PC-9 (cell line): Measurements from ENCODE around the gene DNASE1L2. TPM values are rescaled to one million over a fixed set of nuclear protein-coding genes. Genes with fewer than 3 reads are reported as not detected.

Experiments used
- BruUV-seq: library from RNA; stranded (reverse); fragments of 400-500 nt; replicated peaks from 2 replicates; lab custom pipeline; 2021; lab: Mats Ljungman, UMichigan
- CTCF ChIA-PET: fragments of 300-600 bp; sonication (Branson Sonifier 250); formaldehyde crosslinking; loops from one replicate; lab custom pipeline; 2022; ENCODE audit warnings: antibody characterized with exemption; lab: Charles Lee
- POLR2A ChIA-PET: fragments of 300-600 bp; sonication (Branson Sonifier 250); formaldehyde crosslinking; loops from one replicate; lab custom pipeline; 2022; ENCODE audit warnings: antibody characterized with exemption; ENCODE audit not compliant: unreplicated experiment; lab: Charles Lee
- DNase-seq, 2 experiments: peaks; one replicate each; pipeline versions ENCODE4 v3.0.0 to v3.0.0-alpha.2; 2015 to 2022; ENCODE audit warnings: mixed read lengths in 1 of 2
- H2AFZ ChIP-seq: fragments of 200-600 bp; sonication (generic); 2 replicates; pipeline ENCODE4 v1.8.1; 2017; ENCODE audit warnings: antibody characterized with exemption
- H3F3A ChIP-seq: fragments of 200-600 bp; sonication (generic); 2 replicates; pipeline ENCODE4 v1.8.1; 2017; ENCODE audit warnings: antibody characterized with exemption, mild to moderate bottlenecking, low read depth; ENCODE audit not compliant: insufficient read depth
- H3K27ac ChIP-seq: fragments of 200-600 bp; sonication (generic); 2 replicates; pipeline ENCODE4 v1.6.1; 2016; ENCODE audit warnings: mixed run types
- H3K27me3 ChIP-seq: fragments of 200-600 bp; sonication (generic); 2 replicates; pipeline ENCODE4 v1.6.1; 2016; ENCODE audit warnings: low read depth, mixed run types; ENCODE audit not compliant: insufficient read depth
- H3K36me3 ChIP-seq: fragments of 200-600 bp; sonication (generic); 2 replicates; pipeline ENCODE4 v1.6.1; 2016; ENCODE audit warnings: low read depth, mixed run types
- H3K4me1 ChIP-seq: fragments of 200-600 bp; sonication (generic); replicated peaks from 2 replicates; pipeline ENCODE4 v1.6.1; 2016; ENCODE audit warnings: mixed run types; ENCODE audit not compliant: insufficient read depth
- H3K4me2 ChIP-seq: fragments of 200-600 bp; sonication (generic); 2 replicates; pipeline ENCODE4 v1.6.1; 2017; ENCODE audit warnings: mixed run types
- H3K4me3 ChIP-seq: fragments of 200-600 bp; sonication (generic); 2 replicates; pipeline ENCODE4 v1.6.1; 2016; ENCODE audit warnings: mixed run types
- H3K79me2 ChIP-seq: fragments of 200-600 bp; sonication (generic); 2 replicates; pipeline ENCODE4 v1.6.1; 2017; ENCODE audit warnings: low read depth, mixed run types
- H3K9me2 ChIP-seq: fragments of 200-600 bp; sonication (generic); 2 replicates; pipeline ENCODE4 v1.8.1; 2017; ENCODE audit warnings: mild to moderate bottlenecking; ENCODE audit not compliant: insufficient read depth
- H3K9me3 ChIP-seq: fragments of 200-600 bp; sonication (generic); 2 replicates; pipeline ENCODE4 v1.8.1; 2016; ENCODE audit warnings: low read depth; ENCODE audit not compliant: insufficient read depth
- H4K20me1 ChIP-seq: fragments of 200-600 bp; sonication (generic); 2 replicates; pipeline ENCODE4 v1.8.1; 2017; ENCODE audit not compliant: insufficient read depth
- EZH2 ChIP-seq: fragments of 200-600 bp; sonication (generic); IDR thresholded peaks from 2 replicates; pipeline ENCODE4 v1.8.0; 2017; ENCODE audit warnings: antibody characterized with exemption, low read depth
- intact Hi-C: fragments of 100-400 bp; cut with micrococcal nuclease; formaldehyde crosslinking; loops from one replicate; pipeline ENCODE4 v1.10.0; 2022; ENCODE audit not compliant: unreplicated experiment
- total RNA-seq: library from RNA; stranded (reverse); gene quantifications from 2 replicates; pipeline ENCODE4 v1.2.3, GENCODE V29; 2021
- TF ChIP-seq, protein P1 (sequence below): fragments of 200-600 bp; sonication (generic); conservative IDR thresholded peaks from 2 replicates; pipeline ENCODE4 v1.6.1; 2017; ENCODE audit warnings: mixed run types, antibody characterized with exemption, mild to moderate bottlenecking, moderate library complexity

DNASE1L2 gene
- total RNA-seq, 1 experiment from 2014 or later = 7.3 TPM

DNA sequence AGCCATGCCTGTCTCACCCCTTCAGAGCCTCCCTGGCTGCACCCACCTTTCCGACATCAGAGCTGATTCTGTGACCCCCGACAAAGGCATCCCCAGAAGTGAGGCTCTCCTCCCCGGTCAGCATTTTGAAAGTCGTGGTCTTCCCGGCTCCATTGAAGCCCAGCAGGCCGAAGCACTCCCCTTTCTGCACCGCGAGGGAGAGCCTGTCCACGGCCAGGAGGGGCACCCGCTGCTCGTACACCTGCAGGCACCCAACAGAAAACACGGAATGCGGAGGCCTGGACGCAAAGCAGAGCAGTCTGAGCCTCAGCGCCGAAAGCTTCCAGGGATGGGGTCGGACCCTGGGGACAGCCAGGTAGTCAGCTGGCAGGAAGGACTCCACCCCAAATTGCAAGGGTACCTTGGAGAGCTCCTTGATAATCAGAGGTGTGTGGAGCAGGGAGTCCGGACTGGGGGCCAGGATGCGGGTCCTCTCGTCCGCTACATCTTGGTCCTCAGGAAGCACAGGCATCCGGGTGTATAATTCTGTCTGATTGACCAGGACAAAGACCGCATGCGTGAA, 44.8 kb downstream of the DNASE1L2 start:
- Histone ChIP-seq H3K36me3 (no peaks in the 10 kb centered on the region), H3K4me2 (no peak overlapping the region), H3K27me3 (peaks cover 80% of the 10 kb centered on the region), H4K20me1 (no peaks in the 10 kb centered on the region), H3K79me2 (no peaks in the 10 kb centered on the region), H3K9me2 (no peaks in the 10 kb centered on the region), H3F3A (no peaks in the 10 kb centered on the region), H3K27ac (no peak overlapping the region), H3K4me1 (no peaks in the 10 kb centered on the region), H3K4me3 (no peak overlapping the region), H2AFZ (no peak overlapping the region), H3K9me3 (no peaks in the 10 kb centered on the region)
- no TSS peak for BruUV-seq
- CTCF ChIA-PET = no interaction called here
- POLR2A ChIA-PET = interaction anchor here (0.6 kb wide), 1 partner anchor 16 kb away, joined by 5 read pairs; no protein-coding TSS in a partner anchor
- TF ChIP-seq, protein P1, sequence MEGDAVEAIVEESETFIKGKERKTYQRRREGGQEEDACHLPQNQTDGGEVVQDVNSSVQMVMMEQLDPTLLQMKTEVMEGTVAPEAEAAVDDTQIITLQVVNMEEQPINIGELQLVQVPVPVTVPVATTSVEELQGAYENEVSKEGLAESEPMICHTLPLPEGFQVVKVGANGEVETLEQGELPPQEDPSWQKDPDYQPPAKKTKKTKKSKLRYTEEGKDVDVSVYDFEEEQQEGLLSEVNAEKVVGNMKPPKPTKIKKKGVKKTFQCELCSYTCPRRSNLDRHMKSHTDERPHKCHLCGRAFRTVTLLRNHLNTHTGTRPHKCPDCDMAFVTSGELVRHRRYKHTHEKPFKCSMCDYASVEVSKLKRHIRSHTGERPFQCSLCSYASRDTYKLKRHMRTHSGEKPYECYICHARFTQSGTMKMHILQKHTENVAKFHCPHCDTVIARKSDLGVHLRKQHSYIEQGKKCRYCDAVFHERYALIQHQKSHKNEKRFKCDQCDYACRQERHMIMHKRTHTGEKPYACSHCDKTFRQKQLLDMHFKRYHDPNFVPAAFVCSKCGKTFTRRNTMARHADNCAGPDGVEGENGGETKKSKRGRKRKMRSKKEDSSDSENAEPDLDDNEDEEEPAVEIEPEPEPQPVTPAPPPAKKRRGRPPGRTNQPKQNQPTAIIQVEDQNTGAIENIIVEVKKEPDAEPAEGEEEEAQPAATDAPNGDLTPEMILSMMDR = no peak
- no peak for TF ChIP-seq EZH2
- DNase-seq = no peak
- intact Hi-C loops = no loop called here

DNA sequence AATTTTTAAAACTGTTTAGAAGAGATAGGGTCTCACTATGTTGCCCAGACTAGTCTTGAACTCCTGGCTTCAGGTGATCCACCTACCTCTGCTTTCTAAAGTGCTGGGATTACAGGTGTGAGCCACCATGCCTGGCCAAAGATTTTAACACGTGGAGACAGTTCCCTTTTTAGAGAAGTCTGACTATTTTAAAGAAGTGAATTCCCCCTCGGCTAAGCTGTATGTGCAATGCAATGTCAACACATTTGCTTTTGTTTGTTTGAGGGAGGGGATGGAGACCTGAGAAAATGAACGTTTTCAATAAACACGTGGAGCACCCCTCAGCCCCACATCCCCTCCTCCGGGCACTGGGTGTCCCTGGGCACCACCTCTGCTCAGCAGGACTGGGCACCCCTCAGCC, 46.0 kb downstream of the DNASE1L2 start:
- ChIA-PET POLR2A (no interaction called here), CTCF (no interaction called here)
- H3K9me3 ChIP-seq = no peaks in the 10 kb centered on the region
- H3K9me2 ChIP-seq = no peaks in the 10 kb centered on the region
- peaks cover 91% of the 10 kb centered on the region for H3K27me3 ChIP-seq
- no peaks in the 10 kb centered on the region for H4K20me1 ChIP-seq
- no peak overlapping the region for H3K27ac ChIP-seq
- no peak overlapping the region for H3K4me2 ChIP-seq
- H2AFZ ChIP-seq = no peak overlapping the region
- no peaks in the 10 kb centered on the region for H3K36me3 ChIP-seq
- H3K4me3 ChIP-seq = no peak overlapping the region
- H3K79me2 ChIP-seq = no peaks in the 10 kb centered on the region
- TF ChIP-seq, protein P1 = no peak
- no peak for TF ChIP-seq EZH2
- DNase-seq = no peak
- H3K4me1 ChIP-seq = no peaks in the 10 kb centered on the region
- no peaks in the 10 kb centered on the region for H3F3A ChIP-seq
- intact Hi-C loops = no loop called here
- no TSS peak for BruUV-seq

DNA sequence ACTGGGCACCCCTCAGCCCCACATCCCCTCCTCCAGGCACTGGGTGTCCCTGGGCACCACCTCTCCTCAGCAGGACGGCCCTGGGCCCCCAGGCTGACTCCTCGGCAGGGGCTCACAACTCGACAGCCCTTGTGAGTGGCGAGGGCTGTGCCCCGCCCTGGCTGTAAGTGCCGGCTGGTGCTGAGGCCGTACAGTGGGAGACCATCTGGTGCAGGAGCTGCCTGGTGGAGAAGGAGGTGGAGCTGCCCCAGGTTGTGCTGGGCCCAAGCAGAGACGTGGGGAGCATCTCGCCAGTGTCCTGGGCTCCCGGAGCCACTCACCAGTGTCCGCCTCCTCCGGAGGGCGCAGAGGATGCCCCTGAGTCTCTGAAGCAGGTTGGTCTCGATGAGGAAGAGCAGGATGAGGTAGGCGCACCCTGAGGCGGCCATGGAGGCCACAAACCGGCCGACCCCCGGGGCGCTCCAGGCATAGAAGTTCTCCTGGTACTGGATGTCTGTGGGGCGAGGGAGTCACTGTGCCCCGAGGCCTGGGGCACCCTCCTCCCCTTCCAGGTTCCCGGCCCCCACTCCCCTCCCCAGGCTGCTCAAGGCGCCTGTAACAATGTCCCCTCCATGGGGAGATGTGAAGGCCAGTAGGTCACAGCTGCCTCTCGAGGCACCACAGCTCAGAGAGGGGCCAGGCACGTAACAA, 46.8 kb downstream of the DNASE1L2 start:
- POLR2A ChIA-PET = no interaction called here
- Histone ChIP-seq H2AFZ (no peak overlapping the region), H3K4me2 (no peak overlapping the region), H3K4me3 (no peak overlapping the region), H3K9me2 (no peaks in the 10 kb centered on the region), H3K36me3 (no peaks in the 10 kb centered on the region), H3K79me2 (no peaks in the 10 kb centered on the region), H3K4me1 (no peaks in the 10 kb centered on the region), H3K27me3 (peaks cover 85% of the 10 kb centered on the region), H3K27ac (no peak overlapping the region), H3F3A (no peaks in the 10 kb centered on the region), H4K20me1 (no peaks in the 10 kb centered on the region), H3K9me3 (no peaks in the 10 kb centered on the region)
- CTCF ChIA-PET = no interaction called here
- TF ChIP-seq EZH2 = no peak
- TF ChIP-seq, protein P1 = no peak
- no TSS peak for BruUV-seq
- DNase-seq = no peak
- intact Hi-C loops = no loop called here
